Prostate gland (tissue), 2 donors: ENCODE data around the gene CNN3. TPM values are rescaled to one million over a fixed set of nuclear protein-coding genes. Genes with fewer than 3 reads are reported as not detected.

ENCODE experiments used
- DNase-seq: peaks from one replicate; pipeline ENCODE4 v3.0.0-alpha.2; 2019; ENCODE audit warnings: low spot score
- H3K27ac ChIP-seq, 2 donors: fragments of 200-600 bp; sonication (generic); 2 replicates each; pipeline ENCODE4 v1.5.1; 2017 to 2019
- H3K27me3 ChIP-seq: fragments of 200-600 bp; sonication (generic); replicated peaks from 2 replicates; pipeline ENCODE4 v1.5.1; 2019; ENCODE audit not compliant: insufficient read depth
- H3K36me3 ChIP-seq, 2 donors: fragments of 200-600 bp; sonication (generic); 1 replicate in 1 of 2; 2 replicates in 1 of 2; pipeline versions ENCODE4 v1.5.1 to v1.8.1; 2017 to 2019
- H3K4me1 ChIP-seq: fragments of 200-600 bp; sonication (generic); replicated peaks from 2 replicates; pipeline ENCODE4 v1.5.1; 2019
- H3K4me3 ChIP-seq, 2 donors: fragments of 200-600 bp; sonication (generic); 2 replicates each; pipeline ENCODE4 v1.5.1; 2017 to 2019
- H3K9me3 ChIP-seq: fragments of 200-600 bp; sonication (generic); 2 replicates; pipeline ENCODE4 v1.5.1; 2017
- CTCF ChIP-seq, 4 experiments: fragments of 200-600 bp in 2 of 4; fragments of 450-650 bp in 2 of 4; sonication (generic) in 2 of 4; IDR thresholded peaks; 1 replicate in 3 of 4; 2 replicates in 1 of 4; pipeline ENCODE4 v1.5.1; 2016 to 2019; ENCODE audit warnings: antibody characterized with exemption in 4 of 4, mild to moderate bottlenecking in 2 of 4, moderate library complexity in 2 of 4
- POLR2A ChIP-seq: fragments of 450-650 bp; IDR thresholded peaks from one replicate; pipeline ENCODE4 v1.6.1; 2016; ENCODE audit warnings: antibody characterized with exemption, mild to moderate bottlenecking
- POLR2AphosphoS5 ChIP-seq: sonication (generic); formaldehyde crosslinking; IDR thresholded peaks from one replicate; pipeline ENCODE4 v1.6.1; 2017; ENCODE audit warnings: antibody characterized with exemption
- WGBS: methylation state at CpG from one replicate; pipeline ENCODE4 v1.1.5; 2018; 5-methylcytosine and 5-hydroxymethylcytosine counted together
- intact Hi-C: fragments of 100-400 bp; cut with DNase I; formaldehyde crosslinking; loops from one replicate; pipeline ENCODE4 v1.14.2; 2022
- total RNA-seq, 2 donors: library from RNA; depleted of rRNA; stranded (reverse); fragments of >200 nt; gene quantifications; one replicate each; pipeline ENCODE4 v1.1.0, GENCODE V29; 2016

Gene CNN3
- total RNA-seq, 2 donors from 2014 or later = 136 to 180 TPM

DNA sequence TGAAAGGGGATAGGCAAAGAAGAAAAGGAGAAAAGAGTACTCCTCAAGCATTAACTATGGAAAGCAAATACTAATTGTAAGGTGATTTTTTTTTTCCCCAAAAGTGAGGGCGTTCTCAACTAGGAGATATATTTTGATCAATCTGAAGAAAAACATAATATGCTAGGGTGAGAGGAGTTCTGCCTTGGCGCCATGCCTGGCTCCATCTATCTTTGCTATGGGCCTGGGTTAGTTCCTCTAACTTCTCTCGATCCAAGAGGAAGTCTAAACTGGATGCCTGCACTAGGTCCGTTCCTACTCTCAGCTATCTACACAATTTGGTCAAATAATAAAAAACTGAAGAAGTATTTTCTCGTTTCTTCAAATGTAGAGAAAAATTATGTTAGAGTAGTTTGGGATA lies 20.5 kb downstream of the CNN3 start:
- no peaks in the 10 kb centered on the region for H3K4me1 ChIP-seq

GRCh38 chr1:94905207-94905606 lies 21.7 kb downstream of the CNN3 start:
- 83% methylated on average over 4 of the region's 4 CpGs for WGBS
- no peak for DNase-seq
- H3K27ac ChIP-seq = no peak overlapping the region
- no peak for TF ChIP-seq CTCF (IDR thresholded peaks at IDR 0.05)
- TF ChIP-seq POLR2A = no peak
- no peak for TF ChIP-seq POLR2AphosphoS5
- intact Hi-C loops = no loop called here
- H3K4me1 ChIP-seq = no peaks in the 10 kb centered on the region
- no peaks in the 10 kb centered on the region for H3K36me3 ChIP-seq
- H3K27me3 ChIP-seq = no peaks in the 10 kb centered on the region
- H3K9me3 ChIP-seq = no peaks in the 10 kb centered on the region
- H3K4me3 ChIP-seq = no peak overlapping the region

More for the DNA sequence above, 20.5 kb downstream of the CNN3 start:
- WGBS = 70% methylated on average over 5 of the region's 5 CpGs
- DNase-seq = no peak
- no peak overlapping the region for H3K4me3 ChIP-seq
- no peaks in the 10 kb centered on the region for H3K27me3 ChIP-seq
- no peaks in the 10 kb centered on the region for H3K9me3 ChIP-seq
- TF ChIP-seq POLR2A (no peak), CTCF (IDR thresholded peaks at IDR 0.05) (no peak), POLR2AphosphoS5 (no peak)
- intact Hi-C loops = no loop called here
- no peak overlapping the region for H3K27ac ChIP-seq
- H3K36me3 ChIP-seq = no peaks in the 10 kb centered on the region

- intact Hi-C loops = no loop called here
- H3K4me1 ChIP-seq = no peaks in the 10 kb centered on the region
Observed at GRCh38 chr1:94903280-94904009, 23.5 kb downstream of the CNN3 start.

DNA sequence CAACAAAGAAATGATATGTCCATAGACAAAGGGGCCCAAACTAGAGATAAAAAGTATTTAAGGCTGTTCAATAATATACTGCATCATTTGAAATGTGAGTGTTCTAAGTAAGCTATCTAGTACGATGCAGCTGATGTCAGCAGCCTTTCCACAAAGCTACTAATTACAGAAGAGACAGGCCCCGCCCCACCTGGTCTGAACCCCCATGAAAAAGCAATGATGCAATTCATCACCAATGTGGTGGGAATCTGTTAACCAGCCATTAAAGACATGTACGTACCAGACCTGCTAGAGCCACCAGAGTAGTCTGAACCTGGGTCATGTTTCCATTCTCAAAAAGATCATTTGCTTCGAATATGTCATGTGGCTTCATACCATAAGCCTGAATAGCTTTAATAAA lies 25.1 kb downstream of the CNN3 start:
- no peak overlapping the region for H3K27ac ChIP-seq
- no peaks in the 10 kb centered on the region for H3K4me1 ChIP-seq
- no peaks in the 10 kb centered on the region for H3K27me3 ChIP-seq
- H3K9me3 ChIP-seq = no peaks in the 10 kb centered on the region
- 75% methylated on average over 4 of the region's 4 CpGs for WGBS
- no peak for DNase-seq
- H3K36me3 ChIP-seq = no peaks in the 10 kb centered on the region
- TF ChIP-seq CTCF (IDR thresholded peaks at IDR 0.05) (no peak), POLR2AphosphoS5 (no peak), POLR2A (no peak)
- intact Hi-C loops = no loop called here
- no peak overlapping the region for H3K4me3 ChIP-seq

More at GRCh38 chr1:94903280-94904009, 23.5 kb downstream of the CNN3 start:
- Histone ChIP-seq H3K27me3 (no peaks in the 10 kb centered on the region), H3K4me3 (no peak overlapping the region), H3K27ac (peak overlapping the region in 1 of 2 donors; percentile 22), H3K36me3 (no peaks in the 10 kb centered on the region), H3K9me3 (no peaks in the 10 kb centered on the region)
- TF ChIP-seq POLR2AphosphoS5 (no peak), CTCF (IDR thresholded peaks at IDR 0.05) (no peak), POLR2A (no peak)
- WGBS = 75% methylated on average over 7 of the region's 7 CpGs
- DNase-seq = no peak

DNA sequence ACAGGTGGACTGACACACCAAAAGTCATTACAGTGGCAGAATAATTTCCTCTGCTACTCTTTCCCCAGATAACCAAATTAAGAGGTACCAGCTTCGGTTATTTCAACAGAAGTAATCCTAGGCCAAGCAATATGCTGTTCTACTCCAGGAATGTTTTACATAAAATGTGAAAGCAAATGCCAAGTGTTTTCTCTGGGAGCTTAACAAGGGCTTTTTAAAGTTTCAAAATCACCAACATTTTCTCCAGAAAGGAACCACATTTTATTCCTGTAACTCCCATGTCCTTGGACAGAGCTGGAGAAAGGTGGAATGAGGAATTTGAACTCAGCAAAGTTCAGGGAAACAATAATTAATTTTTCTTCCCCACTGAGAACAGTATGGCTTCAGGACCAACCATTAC lies 27.2 kb downstream of the CNN3 start:
- peak overlapping the region in 1 of 2 donors; percentile 32 for H3K27ac ChIP-seq
- no peaks in the 10 kb centered on the region for H3K27me3 ChIP-seq
- intact Hi-C loops = no loop called here
- no peak for DNase-seq
- no peak for TF ChIP-seq CTCF (IDR thresholded peaks at IDR 0.05)
- no peak for TF ChIP-seq POLR2AphosphoS5
- TF ChIP-seq POLR2A = no peak
- no peaks in the 10 kb centered on the region for H3K9me3 ChIP-seq
- no peak overlapping the region for H3K4me3 ChIP-seq
- WGBS = 33% methylated on average over 1 of the region's 1 CpG
- no peaks in the 10 kb centered on the region for H3K4me1 ChIP-seq
- no peaks in the 10 kb centered on the region for H3K36me3 ChIP-seq
